H9 (cell line): ENCODE results near the gene ZNF566. TPM values are rescaled to one million over a fixed set of nuclear protein-coding genes. Genes with fewer than 3 reads are reported as not detected.
A peak's percentile ranks its signal among the peaks of the same experiment; 100 is the strongest.

ENCODE experiments used
- DNase-seq: peaks from one replicate; pipeline ENCODE4 v3.0.0-alpha.2; 2017
- H2AFZ ChIP-seq: one replicate; pipeline ENCODE4 v1.6.1; 2013; ENCODE audit warnings: mild to moderate bottlenecking, low read length, control low read depth, moderate library complexity
- H2AK5ac ChIP-seq: 2 replicates; pipeline ENCODE4 v1.6.1; 2013; ENCODE audit warnings: low read length, control low read depth, mixed read lengths; ENCODE audit not compliant: insufficient read length
- H2BK120ac ChIP-seq: one replicate; pipeline ENCODE4 v1.6.1; 2013; ENCODE audit warnings: low read depth, mild to moderate bottlenecking, low read length, control low read depth, inconsistent platforms; ENCODE audit not compliant: poor library complexity, severe bottlenecking
- H2BK12ac ChIP-seq: 2 replicates; pipeline ENCODE4 v1.6.1; 2013; ENCODE audit warnings: low read length, control low read depth, mixed read lengths, low read depth; ENCODE audit not compliant: insufficient read length
- H2BK15ac ChIP-seq: 2 replicates; pipeline ENCODE4 v1.6.1; 2013; ENCODE audit warnings: low read depth, low read length, control low read depth
- H2BK20ac ChIP-seq: one replicate; pipeline ENCODE4 v1.6.1; 2013; ENCODE audit warnings: low read depth, mild to moderate bottlenecking, low read length, control low read depth, inconsistent platforms; ENCODE audit not compliant: poor library complexity, severe bottlenecking
- H2BK5ac ChIP-seq: 2 replicates; pipeline ENCODE4 v1.6.1; 2013; ENCODE audit warnings: low read length, control low read depth, mixed read lengths; ENCODE audit not compliant: insufficient read length
- H3K14ac ChIP-seq: 2 replicates; pipeline ENCODE4 v1.6.1; 2013; ENCODE audit warnings: low read length, control low read depth; ENCODE audit not compliant: insufficient read depth
- H3K18ac ChIP-seq: 2 replicates; pipeline ENCODE4 v1.6.1; 2013; ENCODE audit warnings: low read depth, mild to moderate bottlenecking, mixed read lengths, low read length, control low read depth; ENCODE audit not compliant: insufficient read length
- H3K23ac ChIP-seq: 2 replicates; pipeline ENCODE4 v1.6.1; 2013; ENCODE audit warnings: low read length, control low read depth, mixed read lengths, low read depth; ENCODE audit not compliant: insufficient read length
- H3K23me2 ChIP-seq: 2 replicates; pipeline ENCODE4 v1.6.1; 2013; ENCODE audit warnings: low read depth, mild to moderate bottlenecking, mixed read lengths, low read length, control low read depth; ENCODE audit not compliant: insufficient read length, poor library complexity, severe bottlenecking
- H3K27ac ChIP-seq: 2 replicates; pipeline ENCODE4 v1.5.1; 2013; ENCODE audit warnings: low read length, control low read depth, mixed read lengths, low read depth; ENCODE audit not compliant: insufficient read length
- H3K27me3 ChIP-seq: 2 replicates; pipeline ENCODE4 v1.6.1; 2013; ENCODE audit warnings: low read length, control low read depth, inconsistent platforms; ENCODE audit not compliant: insufficient read depth
- H3K4ac ChIP-seq: 2 replicates; pipeline ENCODE4 v1.6.1; 2013; ENCODE audit warnings: low read depth, mild to moderate bottlenecking, control low read depth, inconsistent platforms, low read length, moderate library complexity
- H3K4me1 ChIP-seq: 2 replicates; pipeline ENCODE4 v1.6.1; 2013; ENCODE audit warnings: low read length, control low read depth, inconsistent platforms; ENCODE audit not compliant: insufficient read depth
- H3K4me2 ChIP-seq: 2 replicates; pipeline ENCODE4 v1.6.1; 2013; ENCODE audit warnings: low read length, control low read depth, mixed read lengths; ENCODE audit not compliant: insufficient read length, insufficient read depth
- H3K56ac ChIP-seq: 2 replicates; pipeline ENCODE4 v1.6.1; 2013; ENCODE audit warnings: low read depth, mild to moderate bottlenecking, mixed read lengths, low read length, control low read depth; ENCODE audit not compliant: insufficient read length
- H3K79me1 ChIP-seq: 2 replicates; pipeline ENCODE4 v1.6.1; 2013; ENCODE audit warnings: low read depth, mild to moderate bottlenecking, moderate library complexity, low read length, control low read depth, inconsistent platforms; ENCODE audit not compliant: insufficient read depth, poor library complexity, severe bottlenecking
- H3K79me2 ChIP-seq: 2 replicates; pipeline ENCODE4 v1.6.1; 2013; ENCODE audit warnings: low read length, control low read depth, inconsistent platforms; ENCODE audit not compliant: insufficient read depth
- H3K9ac ChIP-seq: 2 replicates; pipeline ENCODE4 v1.6.1; 2013; ENCODE audit warnings: low read length, control low read depth, mixed read lengths; ENCODE audit not compliant: insufficient read length; ENCODE audit errors: extremely low read depth
- H3K9me3 ChIP-seq: one replicate; pipeline ENCODE4 v1.6.1; 2013; ENCODE audit warnings: low read depth, low read length, inconsistent platforms; ENCODE audit not compliant: control insufficient read depth
- H3T11ph ChIP-seq: one replicate; pipeline ENCODE4 v1.6.1; 2013; ENCODE audit warnings: mild to moderate bottlenecking, low read length, control low read depth, inconsistent platforms
- H4K20me1 ChIP-seq: one replicate; pipeline ENCODE4 v1.6.1; 2013; ENCODE audit not compliant: control insufficient read depth, insufficient read length, insufficient read depth
- H4K5ac ChIP-seq: 2 replicates; pipeline ENCODE4 v1.6.1; 2013; ENCODE audit warnings: low read depth, mild to moderate bottlenecking, mixed read lengths, low read length, control low read depth; ENCODE audit not compliant: insufficient read length
- H4K8ac ChIP-seq: replicated peaks from 2 replicates; pipeline ENCODE4 v1.6.1; 2013; ENCODE audit warnings: low read length, control low read depth, mixed read lengths, low read depth; ENCODE audit not compliant: insufficient read length
- H4K91ac ChIP-seq: 2 replicates; pipeline ENCODE4 v1.6.1; 2013; ENCODE audit warnings: low read depth, mild to moderate bottlenecking, moderate library complexity, mixed read lengths, low read length, control low read depth; ENCODE audit not compliant: insufficient read length
- H3K27ac Mint-ChIP-seq, 3 experiments: 2 replicates in 2 of 3; 3 replicates in 1 of 3; pipeline ENCODE4 v1.8.0; 2020 to 2021; ENCODE audit warnings: mixed read lengths in 3 of 3, mild to moderate bottlenecking in 1 of 3, moderate library complexity in 1 of 3
- H3K27me3 Mint-ChIP-seq: 2 replicates; pipeline ENCODE4 v1.8.0; 2021; ENCODE audit warnings: low read depth, mild to moderate bottlenecking, moderate library complexity, mixed read lengths
- H3K36me3 Mint-ChIP-seq, 3 experiments: 2 replicates in 2 of 3; 3 replicates in 1 of 3; pipeline ENCODE4 v1.8.0; 2020 to 2021; ENCODE audit warnings: low read depth in 3 of 3, mixed read lengths in 3 of 3; ENCODE audit not compliant: insufficient read depth in 1 of 3
- H3K4me1 Mint-ChIP-seq, 2 experiments: 2 replicates each; pipeline ENCODE4 v1.8.0; 2020; ENCODE audit warnings: mixed read lengths in 2 of 2
- H3K4me3 Mint-ChIP-seq, 2 experiments: 2 replicates in 1 of 2; 3 replicates in 1 of 2; pipeline ENCODE4 v1.8.0; 2020 to 2021; ENCODE audit warnings: mild to moderate bottlenecking in 2 of 2, mixed read lengths in 2 of 2, moderate library complexity in 1 of 2
- H3K9me3 Mint-ChIP-seq, 2 experiments: 2 replicates in 1 of 2; 3 replicates in 1 of 2; pipeline ENCODE4 v1.8.0; 2020; ENCODE audit warnings: mild to moderate bottlenecking in 2 of 2, mixed read lengths in 2 of 2, moderate library complexity in 1 of 2
- WGBS: extraction: QIAGEN DNeasy Blood & Tissue Kit; methylation state at CpG from one replicate; pipeline ENCODE4 v1.1.7; 2013; ENCODE audit warnings: missing lambda C conversion rate, low lambda C conversion rate, mixed read lengths; ENCODE audit not compliant: insufficient read length; ENCODE audit errors: extremely low coverage; 5-methylcytosine and 5-hydroxymethylcytosine counted together
- total RNA-seq: library from RNA; stranded (reverse); gene quantifications from 2 replicates; pipeline ENCODE4 v1.2.1, GENCODE V29; 2021
- TF ChIP-seq, protein P1 (sequence below): fragments of 200-600 bp; sonication (generic); conservative IDR thresholded peaks from 3 replicates; pipeline ENCODE4 v1.8.0; 2021; ENCODE audit warnings: antibody characterized with exemption, mild to moderate bottlenecking

ZNF566 gene
- total RNA-seq, 1 experiment from 2014 or later, result 18.0 TPM

- H3K23ac ChIP-seq, result no peak overlapping the region
- peak overlapping the region; percentile 58 for H3K4me2 ChIP-seq
- H3K23me2 ChIP-seq, result peaks cover 9% of the 10 kb centered on the region
- peak overlapping the region; percentile 14 for H4K8ac ChIP-seq
- H2AFZ ChIP-seq, result peak overlapping the region; percentile 26
- no peaks in the 10 kb centered on the region for H3K27me3 ChIP-seq
- no peaks in the 10 kb centered on the region; the same call in 1 of the 2 replicates for H3K79me2 ChIP-seq
- Mint-ChIP-seq H3K4me1 (peaks cover 19 to 20% of the 10 kb centered on the region in 2 experiments), H3K4me3 (peak overlapping the region; percentile 97 to 99), H3K9me3 (peaks cover 34 to 36% of the 10 kb centered on the region in 2 experiments), H3K27ac (peak overlapping the region; percentile 100), H3K27me3 (no peaks in the 10 kb centered on the region), H3K36me3 (peaks cover 23 to 35% (median 33%) of the 10 kb centered on the region in 3 experiments)
- H3K56ac ChIP-seq, result no peak overlapping the region
- H2BK15ac ChIP-seq, result no peak overlapping the region
- H3K14ac ChIP-seq, result peak overlapping the region; percentile 54; the same call in 1 of the 2 replicates
- H3K18ac ChIP-seq, result peak overlapping the region; percentile 98
- H4K20me1 ChIP-seq, result no peaks in the 10 kb centered on the region
- peak overlapping the region; percentile 88 for H3K9ac ChIP-seq
- H2BK120ac ChIP-seq, result no peak overlapping the region
- no CpG with 5 or more reads among the region's 15 CpGs for WGBS
- TF ChIP-seq, protein P1, sequence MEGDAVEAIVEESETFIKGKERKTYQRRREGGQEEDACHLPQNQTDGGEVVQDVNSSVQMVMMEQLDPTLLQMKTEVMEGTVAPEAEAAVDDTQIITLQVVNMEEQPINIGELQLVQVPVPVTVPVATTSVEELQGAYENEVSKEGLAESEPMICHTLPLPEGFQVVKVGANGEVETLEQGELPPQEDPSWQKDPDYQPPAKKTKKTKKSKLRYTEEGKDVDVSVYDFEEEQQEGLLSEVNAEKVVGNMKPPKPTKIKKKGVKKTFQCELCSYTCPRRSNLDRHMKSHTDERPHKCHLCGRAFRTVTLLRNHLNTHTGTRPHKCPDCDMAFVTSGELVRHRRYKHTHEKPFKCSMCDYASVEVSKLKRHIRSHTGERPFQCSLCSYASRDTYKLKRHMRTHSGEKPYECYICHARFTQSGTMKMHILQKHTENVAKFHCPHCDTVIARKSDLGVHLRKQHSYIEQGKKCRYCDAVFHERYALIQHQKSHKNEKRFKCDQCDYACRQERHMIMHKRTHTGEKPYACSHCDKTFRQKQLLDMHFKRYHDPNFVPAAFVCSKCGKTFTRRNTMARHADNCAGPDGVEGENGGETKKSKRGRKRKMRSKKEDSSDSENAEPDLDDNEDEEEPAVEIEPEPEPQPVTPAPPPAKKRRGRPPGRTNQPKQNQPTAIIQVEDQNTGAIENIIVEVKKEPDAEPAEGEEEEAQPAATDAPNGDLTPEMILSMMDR, result no peak
- peak; percentile 96 for DNase-seq
- H4K91ac ChIP-seq, result no peak overlapping the region
- no peak overlapping the region for H2BK5ac ChIP-seq
- no peaks in the 10 kb centered on the region for H3K79me1 ChIP-seq
- no peak overlapping the region for H4K5ac ChIP-seq
- no peak overlapping the region for H2AK5ac ChIP-seq
- no peak overlapping the region for H2BK12ac ChIP-seq
- H3T11ph ChIP-seq, result no peak overlapping the region
- H2BK20ac ChIP-seq, result no peak overlapping the region
- peaks cover 2% of the 10 kb centered on the region; the same call in 1 of the 2 replicates for H3K4me1 ChIP-seq
- H3K4ac ChIP-seq, result no peak overlapping the region
- no peak overlapping the region for H3K27ac ChIP-seq
- H3K9me3 ChIP-seq, result no peaks in the 10 kb centered on the region
These were observed 607 bp upstream of the ZNF566 start for GRCh38 chr19:36489920-36490415.
